HG03378 (cell line): ENCODE data around the gene RRP15.

Source experiments
- ATAC-seq: cut with Tn5 transposase; IDR thresholded peaks from one replicate; pipeline ENCODE4 v1.9.1; 2021; ENCODE audit warnings: mild to moderate bottlenecking, moderate library complexity; ENCODE audit not compliant: unreplicated experiment

RRP15 gene

GRCh38 chr1:218339267-218339831 lies 54.3 kb downstream of the RRP15 start:
- ATAC-seq, result peak; percentile 82

GRCh38 chr1:218341325-218341724 lies 56.2 kb downstream of the RRP15 start:
- ATAC-seq, result no peak

GRCh38 chr1:218342091-218342490 lies 57.0 kb downstream of the RRP15 start:
- ATAC-seq, result no peak

- peak; percentile 44 for ATAC-seq
Measured at GRCh38 chr1:218344814-218345672, 60.0 kb downstream of the RRP15 start, which contains the start of gene TGFB2. Gene TGFB2 (plus strand): TSS chr1:218345336. CDS start chr1:218346702, 1,366 bp downstream.

- ATAC-seq, result peak; percentile 30
Measured at GRCh38 chr1:218345673-218346390, 60.7 kb downstream of the RRP15 start.

- no peak for ATAC-seq
Measured at GRCh38 chr1:218346391-218347204, 61.5 kb downstream of the RRP15 start.

- no peak for ATAC-seq
Measured at GRCh38 chr1:218347336-218347722, 62.2 kb downstream of the RRP15 start.

- no peak for ATAC-seq
Measured at GRCh38 chr1:218347723-218348627, 62.9 kb downstream of the RRP15 start.

- no peak for ATAC-seq
Measured at GRCh38 chr1:218348628-218349071, 63.6 kb downstream of the RRP15 start.

- ATAC-seq, result no peak
Measured at GRCh38 chr1:218349348-218350034, 64.4 kb downstream of the RRP15 start.

GRCh38 chr1:218350035-218350525 lies 65.0 kb downstream of the RRP15 start:
- ATAC-seq, result no peak

GRCh38 chr1:218350801-218351266 lies 65.7 kb downstream of the RRP15 start:
- no peak for ATAC-seq

- peak; percentile 50 for ATAC-seq
Measured at GRCh38 chr1:218351391-218352074, 66.4 kb downstream of the RRP15 start.

GRCh38 chr1:218352075-218352438 lies 67.0 kb downstream of the RRP15 start:
- ATAC-seq, result no peak

- no peak for ATAC-seq
Measured at GRCh38 chr1:218353656-218354055, 68.6 kb downstream of the RRP15 start.

GRCh38 chr1:218355278-218355677 lies 70.2 kb downstream of the RRP15 start:
- ATAC-seq, result no peak

GRCh38 chr1:218357211-218357892 lies 72.3 kb downstream of the RRP15 start:
- ATAC-seq, result no peak

- no peak for ATAC-seq
Measured at GRCh38 chr1:218357893-218358232, 72.8 kb downstream of the RRP15 start.
